ENCODE measurements around the gene PARD3B. TPM values are rescaled to one million over a fixed set of nuclear protein-coding genes. Genes with fewer than 3 reads are reported as not detected.

PARD3B gene
- total and polyA plus RNA-seq, 5 donors = 3.0 to 18.6 (median 15.6) TPM

GRCh38 chr2:204842661-204843485 lies 297.6 kb downstream of the PARD3B start:
- DNase-seq (peak in 2 of 3 donors; percentile 54 to 69), ATAC-seq (peak; percentile 84 to 96)
- intact Hi-C loops (cut with DNase I) = no loop called here
- Histone ChIP-seq H3K9me3 (ENCODE audit: control insufficient read depth, low read length) (no peaks in the 10 kb centered on the region), H3K27ac (ENCODE audit: low read length) (no peak overlapping the region), H3K27me3 (ENCODE audit: control insufficient read depth, insufficient read depth) (no peaks in the 10 kb centered on the region), H3K4me1 (ENCODE audit: control insufficient read depth, insufficient read depth, low read length) (peaks cover 2% of the 10 kb centered on the region), H3K4me3 (ENCODE audit: low read length) (no peak overlapping the region)
- 52% methylated on average over 9 of the region's 9 CpGs for WGBS

- Histone ChIP-seq H3K4me3 (ENCODE audit: low read length) (no peak overlapping the region), H3K27me3 (ENCODE audit: control insufficient read depth, insufficient read depth) (no peaks in the 10 kb centered on the region), H3K9me3 (ENCODE audit: control insufficient read depth, low read length) (no peaks in the 10 kb centered on the region), H3K27ac (ENCODE audit: low read length) (no peak overlapping the region), H3K4me1 (ENCODE audit: control insufficient read depth, insufficient read depth, low read length) (peaks cover 2% of the 10 kb centered on the region)
- DNase-seq (no peak), ATAC-seq (no peak)
- 91% methylated on average over 4 of the region's 4 CpGs for WGBS
- intact Hi-C loops (cut with DNase I) = no loop called here
Observed at GRCh38 chr2:204846471-204846870, 301.2 kb downstream of the PARD3B start.

GRCh38 chr2:204849892-204850291 lies 304.6 kb downstream of the PARD3B start:
- Histone ChIP-seq H3K9me3 (ENCODE audit: control insufficient read depth, low read length) (no peaks in the 10 kb centered on the region), H3K4me1 (ENCODE audit: control insufficient read depth, insufficient read depth, low read length) (no peaks in the 10 kb centered on the region), H3K4me3 (ENCODE audit: low read length) (no peak overlapping the region), H3K27ac (ENCODE audit: low read length) (no peak overlapping the region), H3K27me3 (ENCODE audit: control insufficient read depth, insufficient read depth) (no peaks in the 10 kb centered on the region)
- WGBS = 98% methylated on average over 3 of the region's 3 CpGs
- intact Hi-C loops (cut with DNase I) = no loop called here
- no peak for DNase-seq
- no peak for ATAC-seq

- intact Hi-C loops (cut with DNase I) = no loop called here
- Histone ChIP-seq H3K27me3 (ENCODE audit: control insufficient read depth, insufficient read depth) (no peaks in the 10 kb centered on the region), H3K27ac (ENCODE audit: low read length) (no peak overlapping the region), H3K4me1 (ENCODE audit: control insufficient read depth, insufficient read depth, low read length) (no peaks in the 10 kb centered on the region), H3K9me3 (ENCODE audit: control insufficient read depth, low read length) (no peaks in the 10 kb centered on the region), H3K4me3 (ENCODE audit: low read length) (no peak overlapping the region)
- ATAC-seq (no peak), DNase-seq (no peak)
- WGBS = 73% methylated on average over 4 of the region's 4 CpGs
Observed at GRCh38 chr2:204850581-204850980, 305.3 kb downstream of the PARD3B start.

DNA sequence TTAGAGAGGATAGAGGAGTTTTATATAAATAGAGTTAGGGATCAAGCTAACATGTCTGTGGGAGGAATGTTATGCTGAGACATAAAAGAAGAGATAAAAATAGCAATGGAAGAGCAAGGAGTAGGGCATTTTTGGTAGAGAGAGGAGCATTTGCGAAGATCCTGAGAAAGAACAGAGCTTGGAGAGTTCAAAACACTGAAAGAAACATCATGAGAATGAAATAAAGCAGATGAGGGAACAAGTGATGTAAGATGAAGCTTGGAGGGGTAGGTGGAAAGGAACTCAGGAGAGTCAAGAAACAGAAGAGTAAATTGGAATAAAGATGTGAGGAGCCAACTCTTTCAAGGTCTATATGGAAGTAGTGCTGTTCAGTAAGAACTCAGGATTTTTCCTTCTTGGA lies 308.6 kb downstream of the PARD3B start:
- Histone ChIP-seq H3K4me3 (ENCODE audit: low read length) (no peak overlapping the region), H3K9me3 (ENCODE audit: control insufficient read depth, low read length) (no peaks in the 10 kb centered on the region), H3K4me1 (ENCODE audit: control insufficient read depth, insufficient read depth, low read length) (no peaks in the 10 kb centered on the region), H3K27ac (ENCODE audit: low read length) (no peak overlapping the region), H3K27me3 (ENCODE audit: control insufficient read depth, insufficient read depth) (no peaks in the 10 kb centered on the region)
- no peak for DNase-seq
- intact Hi-C loops (cut with DNase I) = no loop called here
- ATAC-seq = no peak
- WGBS = 97% methylated on average over 1 of the region's 1 CpG

- H3K4me3 ChIP-seq (ENCODE audit: low read length) = no peak overlapping the region
- no peak overlapping the region for H3K27ac ChIP-seq (ENCODE audit: low read length)
- no peaks in the 10 kb centered on the region for H3K27me3 ChIP-seq (ENCODE audit: control insufficient read depth, insufficient read depth)
- ATAC-seq = peak; percentile 54 to 55
- WGBS = 64% methylated on average over 6 of the region's 6 CpGs
- peaks cover 2% of the 10 kb centered on the region for H3K4me1 ChIP-seq (ENCODE audit: control insufficient read depth, insufficient read depth, low read length)
- intact Hi-C loops (cut with DNase I) = no loop called here
- peak; percentile 54 to 63 (median 62) for DNase-seq
- no peaks in the 10 kb centered on the region for H3K9me3 ChIP-seq (ENCODE audit: control insufficient read depth, low read length)
Observed at GRCh38 chr2:204860274-204860673, 315.0 kb downstream of the PARD3B start.

GRCh38 chr2:204862809-204863208 lies 317.5 kb downstream of the PARD3B start:
- H3K27me3 ChIP-seq (ENCODE audit: control insufficient read depth, insufficient read depth) = no peaks in the 10 kb centered on the region
- H3K27ac ChIP-seq (ENCODE audit: low read length) = no peak overlapping the region
- H3K4me3 ChIP-seq (ENCODE audit: low read length) = no peak overlapping the region
- intact Hi-C loops (cut with DNase I) = no loop called here
- peaks cover 2% of the 10 kb centered on the region for H3K4me1 ChIP-seq (ENCODE audit: control insufficient read depth, insufficient read depth, low read length)
- ATAC-seq (no peak), DNase-seq (no peak)
- WGBS = 97% methylated on average over 7 of the region's 7 CpGs
- H3K9me3 ChIP-seq (ENCODE audit: control insufficient read depth, low read length) = no peaks in the 10 kb centered on the region

GRCh38 chr2:204863336-204863735 lies 318.1 kb downstream of the PARD3B start:
- Histone ChIP-seq H3K9me3 (ENCODE audit: control insufficient read depth, low read length) (no peaks in the 10 kb centered on the region), H3K4me3 (ENCODE audit: low read length) (no peak overlapping the region), H3K4me1 (ENCODE audit: control insufficient read depth, insufficient read depth, low read length) (peaks cover 2% of the 10 kb centered on the region), H3K27me3 (ENCODE audit: control insufficient read depth, insufficient read depth) (no peaks in the 10 kb centered on the region), H3K27ac (ENCODE audit: low read length) (no peak overlapping the region)
- ATAC-seq (no peak), DNase-seq (no peak)
- WGBS = 97% methylated on average over 4 of the region's 4 CpGs
- intact Hi-C loops (cut with DNase I) = no loop called here

DNA sequence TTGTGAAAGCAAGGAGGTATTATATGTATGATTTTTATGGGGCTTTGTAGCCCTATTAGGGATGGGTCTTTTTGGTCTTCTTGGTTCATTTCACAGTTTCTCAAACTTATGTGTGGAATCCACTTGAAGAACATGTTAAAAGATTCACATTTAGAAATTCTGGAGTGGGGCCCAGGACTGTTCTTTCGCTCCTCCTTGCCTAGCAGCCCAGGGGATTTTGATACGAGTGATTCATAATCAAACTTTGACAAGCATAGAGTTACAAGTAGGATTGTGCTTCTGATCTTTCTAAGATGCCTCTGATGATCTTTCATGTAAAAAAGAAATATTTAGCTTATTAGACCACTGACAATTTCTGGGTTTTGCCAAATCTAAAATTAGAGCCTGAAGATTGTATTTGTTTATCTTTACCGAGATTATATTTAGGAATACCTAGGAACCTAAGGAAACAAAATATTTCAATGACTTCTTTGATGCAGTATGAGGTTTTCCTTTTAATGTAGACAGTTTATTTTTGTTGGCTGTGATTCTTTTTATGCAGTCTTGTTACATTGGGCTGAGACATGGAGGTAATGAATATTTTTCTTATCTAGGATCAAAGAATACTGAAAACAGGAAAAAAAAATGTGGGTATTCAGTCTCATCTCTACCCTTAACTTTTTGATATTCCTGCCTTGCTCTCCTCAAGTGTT lies 324.0 kb downstream of the PARD3B start:
- peak in 1 of 3 donors; percentile 13 for DNase-seq
- Histone ChIP-seq H3K4me3 (ENCODE audit: low read length) (no peak overlapping the region), H3K27ac (ENCODE audit: low read length) (no peak overlapping the region), H3K9me3 (ENCODE audit: control insufficient read depth, low read length) (no peaks in the 10 kb centered on the region), H3K4me1 (ENCODE audit: control insufficient read depth, insufficient read depth, low read length) (peaks cover 2% of the 10 kb centered on the region), H3K27me3 (ENCODE audit: control insufficient read depth, insufficient read depth) (no peaks in the 10 kb centered on the region)
- WGBS = 17% methylated on average over 3 of the region's 3 CpGs
- intact Hi-C loops (cut with DNase I) = no loop called here
- ATAC-seq = peak in 1 of 2 donors; percentile 50

- intact Hi-C loops (cut with DNase I) = loop anchor here in 1 of 4 donors (10.0 kb wide), 1 partner anchor 805 kb away; no protein-coding TSS in a partner anchor
- Histone ChIP-seq H3K4me1 (ENCODE audit: control insufficient read depth, insufficient read depth, low read length) (peaks cover 2% of the 10 kb centered on the region), H3K4me3 (ENCODE audit: low read length) (no peak overlapping the region), H3K27ac (ENCODE audit: low read length) (no peak overlapping the region), H3K9me3 (ENCODE audit: control insufficient read depth, low read length) (no peaks in the 10 kb centered on the region), H3K27me3 (ENCODE audit: control insufficient read depth, insufficient read depth) (no peaks in the 10 kb centered on the region)
- ATAC-seq = no peak
- 75% methylated on average over 2 of the region's 2 CpGs for WGBS
- DNase-seq = no peak
Observed at GRCh38 chr2:204870053-204870452, 324.8 kb downstream of the PARD3B start.

GRCh38 chr2:204871231-204871953 lies 326.1 kb downstream of the PARD3B start:
- intact Hi-C loops (cut with DNase I) = loop anchor here in 1 of 4 donors (10.0 kb wide), 1 partner anchor 803 kb away; no protein-coding TSS in a partner anchor
- ATAC-seq (peak in 1 of 2 donors; percentile 65), DNase-seq (no peak)
- Histone ChIP-seq H3K27me3 (ENCODE audit: control insufficient read depth, insufficient read depth) (no peaks in the 10 kb centered on the region), H3K4me3 (ENCODE audit: low read length) (no peak overlapping the region), H3K4me1 (ENCODE audit: control insufficient read depth, insufficient read depth, low read length) (peaks cover 2% of the 10 kb centered on the region), H3K27ac (ENCODE audit: low read length) (no peak overlapping the region), H3K9me3 (ENCODE audit: control insufficient read depth, low read length) (no peaks in the 10 kb centered on the region)
- 69% methylated on average over 1 of the region's 1 CpG for WGBS

Measured in right cardiac atrium (tissue), 5 donors.